Measurements from ENCODE around the gene NLRP6. TPM values are rescaled to one million over a fixed set of nuclear protein-coding genes. Genes with fewer than 3 reads are reported as not detected.
A peak's percentile ranks its signal among the peaks of the same experiment; 100 is the strongest.
"Not testable (repeated sequence)": the region's sequence is repeated elsewhere in the genome, so short reads cannot be mapped to it uniquely, and the experiment has no call there.

The NLRP6 gene
- total RNA-seq, 1 donor from 2014 or later: 0.32 TPM

GRCh38 chr11:279966-280705 lies 1.9 kb downstream of the NLRP6 start:
- peak; percentile 52 for DNase-seq
- ATAC-seq: peak; percentile 48
- intact Hi-C loops (cut with micrococcal nuclease): no loop called here

- ATAC-seq (no peak), DNase-seq (peak; percentile 30)
- intact Hi-C loops (cut with micrococcal nuclease): no loop called here
Measured at GRCh38 chr11:280706-281485, 2.7 kb downstream of the NLRP6 start.

- ATAC-seq: no peak
- intact Hi-C loops (cut with micrococcal nuclease): no loop called here
- no peak for DNase-seq
Measured at GRCh38 chr11:281486-282161, 3.4 kb downstream of the NLRP6 start.

GRCh38 chr11:282171-282570 lies 4.0 kb downstream of the NLRP6 start:
- DNase-seq (no peak), ATAC-seq (no peak)
- intact Hi-C loops (cut with micrococcal nuclease): no loop called here

GRCh38 chr11:282630-283360 lies 4.6 kb downstream of the NLRP6 start:
- intact Hi-C loops (cut with micrococcal nuclease): no loop called here
- DNase-seq (no peak), ATAC-seq (no peak)

GRCh38 chr11:283405-284104 lies 5.3 kb downstream of the NLRP6 start:
- no peak for ATAC-seq
- no peak for DNase-seq

GRCh38 chr11:284105-285020 lies 6.2 kb downstream of the NLRP6 start:
- DNase-seq (no peak), ATAC-seq (no peak)
- intact Hi-C loops (cut with micrococcal nuclease): no loop called here

More at GRCh38 chr11:283405-284104, 5.3 kb downstream of the NLRP6 start:
- intact Hi-C loops (cut with micrococcal nuclease): no loop called here

- ATAC-seq (no peak), DNase-seq (no peak)
- intact Hi-C loops (cut with micrococcal nuclease): no loop called here
Measured at GRCh38 chr11:285021-285893, 7.0 kb downstream of the NLRP6 start.

- intact Hi-C loops (cut with micrococcal nuclease): no loop called here
- DNase-seq (no peak), ATAC-seq (no peak)
Measured at GRCh38 chr11:285894-286220, 7.7 kb downstream of the NLRP6 start.

GRCh38 chr11:286977-287820 lies 9.0 kb downstream of the NLRP6 start:
- DNase-seq; ATAC-seq; intact Hi-C loops (cut with micrococcal nuclease): not testable (repeated sequence)

- ATAC-seq: no peak
- DNase-seq: no peak
- intact Hi-C loops (cut with micrococcal nuclease): no loop called here
Measured at GRCh38 chr11:287821-288477, 9.7 kb downstream of the NLRP6 start.

GRCh38 chr11:288478-289397 lies 10.5 kb downstream of the NLRP6 start, which contains the start of gene PGGHG:
TSS of gene PGGHG (plus strand) at chr11:289126. CDS start at chr11:289817, 691 bp downstream.
- intact Hi-C loops (cut with micrococcal nuclease): no loop called here
- peak; percentile 90 for ATAC-seq
- peak; percentile 92 for DNase-seq

GRCh38 chr11:289398-289711 lies 11.1 kb downstream of the NLRP6 start:
- DNase-seq (no peak), ATAC-seq (peak; percentile 3)
- intact Hi-C loops (cut with micrococcal nuclease): no loop called here

- intact Hi-C loops (cut with micrococcal nuclease): no loop called here
- DNase-seq (peak; percentile 31), ATAC-seq (no peak)
Measured at GRCh38 chr11:289712-290620, 11.8 kb downstream of the NLRP6 start.
